BE2C (cell line): Measurements from ENCODE around the gene NPM1.

Experiments used
- DNase-seq: peaks from one replicate; pipeline ENCODE4 v3.0.0-alpha.2; 2020
- H3K27me3 ChIP-seq: fragments of 250-450 bp; sonication (Bioruptor Pico); 2 replicates; pipeline ENCODE4 v1.5.1; 2020; ENCODE audit warnings: mild to moderate bottlenecking
- H3K36me3 ChIP-seq: fragments of 250-450 bp; sonication (Bioruptor Pico); 2 replicates; pipeline ENCODE4 v1.5.1; 2020; ENCODE audit warnings: mild to moderate bottlenecking
- H3K4me1 ChIP-seq: fragments of 250-450 bp; sonication (Bioruptor Pico); 2 replicates; pipeline ENCODE4 v1.5.1; 2020
- H3K4me3 ChIP-seq: 2 replicates; pipeline ENCODE4 v1.5.1; 2011; ENCODE audit warnings: low read depth, low read length
- H3K9me3 ChIP-seq: fragments of 250-450 bp; sonication (Bioruptor Pico); 2 replicates; pipeline ENCODE4 v1.5.1; 2020
- CTCF ChIP-seq: IDR thresholded peaks from 2 replicates; pipeline ENCODE4 v1.5.1; 2012; ENCODE audit warnings: mild to moderate bottlenecking, low read depth, low read length

Gene NPM1

GRCh38 chr5:171442287-171443042 is 54.8 kb downstream of the NPM1 start:
- Histone ChIP-seq H3K36me3 (no peaks in the 10 kb centered on the region), H3K4me1 (no peaks in the 10 kb centered on the region), H3K27me3 (no peaks in the 10 kb centered on the region), H3K4me3 (no peak overlapping the region), H3K9me3 (no peaks in the 10 kb centered on the region)
- no peak for DNase-seq
- TF ChIP-seq CTCF: no peak

GRCh38 chr5:171444582-171444981 is 56.9 kb downstream of the NPM1 start:
- H3K27me3 ChIP-seq: no peaks in the 10 kb centered on the region
- no peak for TF ChIP-seq CTCF
- H3K36me3 ChIP-seq: no peaks in the 10 kb centered on the region
- H3K9me3 ChIP-seq: no peaks in the 10 kb centered on the region
- H3K4me1 ChIP-seq: no peaks in the 10 kb centered on the region
- no peak overlapping the region for H3K4me3 ChIP-seq
- DNase-seq: no peak

GRCh38 chr5:171445644-171446516 is 58.2 kb downstream of the NPM1 start:
- H3K9me3 ChIP-seq: no peaks in the 10 kb centered on the region
- no peak overlapping the region for H3K4me3 ChIP-seq
- no peak for TF ChIP-seq CTCF
- no peaks in the 10 kb centered on the region for H3K36me3 ChIP-seq
- H3K4me1 ChIP-seq: no peaks in the 10 kb centered on the region
- no peaks in the 10 kb centered on the region for H3K27me3 ChIP-seq
- no peak for DNase-seq

GRCh38 chr5:171447226-171447625 is 59.6 kb downstream of the NPM1 start:
- no peak for TF ChIP-seq CTCF
- DNase-seq: no peak
- no peaks in the 10 kb centered on the region for H3K9me3 ChIP-seq
- no peaks in the 10 kb centered on the region for H3K27me3 ChIP-seq
- H3K36me3 ChIP-seq: no peaks in the 10 kb centered on the region
- no peaks in the 10 kb centered on the region for H3K4me1 ChIP-seq
- H3K4me3 ChIP-seq: no peak overlapping the region

GRCh38 chr5:171449426-171449825 is 61.8 kb downstream of the NPM1 start:
- Histone ChIP-seq H3K9me3 (no peaks in the 10 kb centered on the region), H3K36me3 (no peaks in the 10 kb centered on the region), H3K4me1 (no peaks in the 10 kb centered on the region), H3K27me3 (no peaks in the 10 kb centered on the region), H3K4me3 (no peak overlapping the region)
- no peak for DNase-seq
- TF ChIP-seq CTCF: no peak
